ENCODE measurements around the gene MACROH2A2. TPM values are rescaled to one million over a fixed set of nuclear protein-coding genes. Genes with fewer than 3 reads are reported as not detected.
"Not testable (repeated sequence)": the region's sequence is repeated elsewhere in the genome, so short reads cannot be mapped to it uniquely, and the experiment has no call there.

MACROH2A2 gene
- total and polyA plus RNA-seq, 3 donors from 2014 or later = 31.0 to 72.3 (median 69.6) TPM

- no peak overlapping the region for H3K27ac ChIP-seq
- no peaks in the 10 kb centered on the region for H3K27me3 ChIP-seq
- intact Hi-C loops (cut with DNase I; ENCODE audit: low total_unique reads) = no loop called here
- no peak overlapping the region for H3K4me3 ChIP-seq
- no peaks in the 10 kb centered on the region for H3K4me1 ChIP-seq
- H3K36me3 ChIP-seq (ENCODE audit: low read depth, missing control alignments) = no peaks in the 10 kb centered on the region
- H3K9me3 ChIP-seq = no peaks in the 10 kb centered on the region
- WGBS, 2 donors = 85 to 90% methylated on average over 6 to 8 of the region's 8 CpGs
- no peak for DNase-seq
- TF ChIP-seq CTCF (IDR thresholded peaks at IDR 0.05) = no peak
- TF ChIP-seq POLR2A (IDR thresholded peaks at IDR 0.05) = no peak
These were observed 67.0 kb downstream of the MACROH2A2 start for GRCh38 chr10:70119623-70120022.

GRCh38 chr10:70120417-70120816 lies 67.8 kb downstream of the MACROH2A2 start:
- no peaks in the 10 kb centered on the region for H3K36me3 ChIP-seq (ENCODE audit: low read depth, missing control alignments)
- H3K9me3 ChIP-seq = no peaks in the 10 kb centered on the region
- H3K27ac ChIP-seq = no peak overlapping the region
- no peak for TF ChIP-seq POLR2A (IDR thresholded peaks at IDR 0.05)
- no peak for TF ChIP-seq CTCF (IDR thresholded peaks at IDR 0.05)
- WGBS, 2 donors = 90 to 91% methylated on average over 6 of the region's 6 CpGs
- intact Hi-C loops (cut with DNase I; ENCODE audit: low total_unique reads) = no loop called here
- no peak for DNase-seq
- no peak overlapping the region for H3K4me3 ChIP-seq
- H3K27me3 ChIP-seq = no peaks in the 10 kb centered on the region
- no peaks in the 10 kb centered on the region for H3K4me1 ChIP-seq

- Histone ChIP-seq H3K36me3 (ENCODE audit: low read depth, missing control alignments) (no peaks in the 10 kb centered on the region), H3K4me3 (no peak overlapping the region), H3K27ac (no peak overlapping the region), H3K27me3 (no peaks in the 10 kb centered on the region), H3K9me3 (no peaks in the 10 kb centered on the region), H3K4me1 (no peaks in the 10 kb centered on the region)
- intact Hi-C loops (cut with DNase I; ENCODE audit: low total_unique reads) = no loop called here
- DNase-seq = no peak
- TF ChIP-seq CTCF (IDR thresholded peaks at IDR 0.05) = no peak
- no peak for TF ChIP-seq POLR2A (IDR thresholded peaks at IDR 0.05)
- WGBS, 2 donors = 89 to 92% methylated on average over 11 of the region's 11 CpGs
These were observed 68.8 kb downstream of the MACROH2A2 start for GRCh38 chr10:70121281-70121949.

- Histone ChIP-seq H3K36me3 (ENCODE audit: low read depth, missing control alignments) (no peaks in the 10 kb centered on the region), H3K9me3 (no peaks in the 10 kb centered on the region), H3K4me1 (no peaks in the 10 kb centered on the region), H3K4me3 (no peak overlapping the region), H3K27me3 (no peaks in the 10 kb centered on the region), H3K27ac (no peak overlapping the region)
- DNase-seq = no peak
- 92 to 93% methylated on average over 5 of the region's 5 CpGs for WGBS, 2 donors
- TF ChIP-seq CTCF (IDR thresholded peaks at IDR 0.05) (no peak), POLR2A (IDR thresholded peaks at IDR 0.05) (no peak)
- intact Hi-C loops (cut with DNase I; ENCODE audit: low total_unique reads) = no loop called here
These were observed 70.1 kb downstream of the MACROH2A2 start for GRCh38 chr10:70122742-70123141.

GRCh38 chr10:70123166-70123565 lies 70.5 kb downstream of the MACROH2A2 start:
- H3K4me3 ChIP-seq; intact Hi-C loops (cut with DNase I; ENCODE audit: low total_unique reads); H3K27ac ChIP-seq; DNase-seq; H3K9me3 ChIP-seq; H3K4me1 ChIP-seq; H3K27me3 ChIP-seq; H3K36me3 ChIP-seq (ENCODE audit: low read depth, missing control alignments): not testable (repeated sequence)
- WGBS, 2 donors = 93 to 98% methylated on average over 6 to 9 of the region's 9 CpGs

Measured in testis (tissue), 3 donors.